ENCODE data around the gene ANO3. TPM values are rescaled to one million over a fixed set of nuclear protein-coding genes. Genes with fewer than 3 reads are reported as not detected.

The ANO3 gene
- total and polyA plus RNA-seq, 2 of the 4 experiments (the other 2 are of a cell fraction): 0.02 to 0.18 TPM

GRCh38 chr11:26297189-26297975 lies 34.5 kb upstream of the ANO3 start:
- dilution Hi-C loops (cut with HindIII; ENCODE audit: low sequenced_read_pairs, unreplicated experiment) (no loop called here), intact Hi-C loops (cut with micrococcal nuclease) (loop anchor here (1.0 to 2.0 kb wide), 4 partner anchors 254 to 861 kb away; no protein-coding TSS in a partner anchor), in situ Hi-C loops (cut with MboI; ENCODE audit: low sequenced_read_pairs) (loop anchor here (10.0 kb wide), 2 partner anchors 357 to 857 kb away; no protein-coding TSS in a partner anchor)
- H3K14ac ChIP-seq (replicated peaks; ENCODE audit: low read depth, low read length): no peak overlapping the region
- no peak overlapping the region for H3K9ac ChIP-seq (ENCODE audit: low read depth, low read length)
- H4K5ac ChIP-seq (ENCODE audit: low read depth, low read length): no peak overlapping the region
- no peaks in the 10 kb centered on the region for H3K4me1 ChIP-seq (ENCODE audit: control insufficient read depth, insufficient read depth, low read length)
- no peaks in the 10 kb centered on the region for H4K20me1 ChIP-seq (ENCODE audit: insufficient read depth, low read length)
- H3K4me3 ChIP-seq (ENCODE audit: insufficient read depth, low read depth, low read length): no peak overlapping the region
- no peaks in the 10 kb centered on the region for H3K9me3 ChIP-seq (ENCODE audit: control insufficient read depth, insufficient read depth, low read length)
- H2BK15ac ChIP-seq (ENCODE audit: low read depth, low read length): no peak overlapping the region
- H2BK20ac ChIP-seq (ENCODE audit: low read depth, low read length): no peak overlapping the region
- H2BK120ac ChIP-seq (ENCODE audit: low read depth, low read length): no peak overlapping the region
- CTCF ChIA-PET: interaction anchor here (0.6 to 1.5 kb wide), 12 partner anchors 11 to 1118 kb away, joined by 3 to 7 read pairs (median 3); no protein-coding TSS in a partner anchor
- H3K9me1 ChIP-seq (ENCODE audit: insufficient read depth, low read length): no peaks in the 10 kb centered on the region
- BruUV-seq (replicated peaks): no TSS peak
- POLR2A ChIA-PET (ENCODE audit: unreplicated experiment): no interaction called here
- no peaks in the 10 kb centered on the region for H3K36me3 ChIP-seq (ENCODE audit: control insufficient read depth, insufficient read depth, low read length)
- no peak overlapping the region for H3K56ac ChIP-seq (ENCODE audit: extremely low read depth, insufficient read depth, low read length)
- no peak overlapping the region for H2AK9ac ChIP-seq (replicated peaks; ENCODE audit: low read depth, low read length, poor library complexity)
- H4K91ac ChIP-seq (ENCODE audit: insufficient read depth, low read depth, low read length): no peak overlapping the region
- H3K27me3 ChIP-seq (ENCODE audit: control insufficient read depth, insufficient read depth, low read length): peaks cover 9% of the 10 kb centered on the region
- peak; percentile 75 for DNase-seq
- WGBS, 2 experiments (ENCODE audit: extremely low coverage in 2 of 2, insufficient read length in 1 of 2): 17% methylated on average over 1 of the region's 4 CpGs; no CpG with 5 or more reads in 1 of the 2 experiments
- H4K8ac ChIP-seq (ENCODE audit: low read depth in 2 of 2, low read length in 2 of 2): no peak overlapping the region
- no peak overlapping the region for H3K4me2 ChIP-seq (ENCODE audit: low read depth, low read length)
- no peak overlapping the region for H3K18ac ChIP-seq (ENCODE audit: low read depth, low read length)
- no peak overlapping the region for H2AK5ac ChIP-seq (ENCODE audit: low read depth, low read length)
- H2BK5ac ChIP-seq (ENCODE audit: low read depth, low read length, poor library complexity, severe bottlenecking): no peak overlapping the region
- H3K27ac ChIP-seq (ENCODE audit: insufficient read depth, low read length): no peak overlapping the region
- H2AFZ ChIP-seq (replicated peaks; ENCODE audit: low read length, poor library complexity): no peak overlapping the region
- no peaks in the 10 kb centered on the region for H3K79me1 ChIP-seq (ENCODE audit: low read depth in 1 of 2, low read length in 2 of 2)
- no peak overlapping the region for H3K23ac ChIP-seq (ENCODE audit: low read depth, low read length)
- no peak overlapping the region for H3K4ac ChIP-seq (ENCODE audit: low read depth, low read length)
- ATAC-seq (ENCODE audit: low read depth): peak; percentile 90
- TF ChIP-seq MAFK (IDR thresholded peaks at IDR 0.05; ENCODE audit: low read depth, low read length): no peak
- TF ChIP-seq RAD21 (IDR thresholded peaks at IDR 0.05; ENCODE audit: low read length): peak; percentile 63
- no peak for TF ChIP-seq MAZ (IDR thresholded peaks at IDR 0.05; ENCODE audit: borderline replicate concordance, low read depth, low read length)
- TF ChIP-seq FOS (IDR thresholded peaks at IDR 0.05; ENCODE audit: low read depth, low read length): no peak
- TF ChIP-seq NFE2L2 (IDR thresholded peaks at IDR 0.05; ENCODE audit: low read depth, low read length): no peak
- no peak for TF ChIP-seq RCOR1 (IDR thresholded peaks at IDR 0.05; ENCODE audit: insufficient replicate concordance, low read length)
- TF ChIP-seq CTCF (conservative IDR thresholded peaks at IDR 0.05; ENCODE audit: low read depth, low read length): peak; percentile 77
- TF ChIP-seq CEBPB (IDR thresholded peaks at IDR 0.05; ENCODE audit: low read depth, low read length): peak; percentile 70
- TF ChIP-seq SMC3 (IDR thresholded peaks at IDR 0.05; ENCODE audit: low read depth, low read length): peak; percentile 42; the same call in 1 of the 2 replicates
- TF ChIP-seq CHD1 (IDR thresholded peaks at IDR 0.05; ENCODE audit: low read depth, low read length): no peak
- no peak for TF ChIP-seq USF2 (IDR thresholded peaks at IDR 0.05; ENCODE audit: low read depth, low read length)
- no peak for TF ChIP-seq POLR2A (IDR thresholded peaks at IDR 0.05; ENCODE audit: low read depth, low read length)
- TF ChIP-seq BHLHE40 (IDR thresholded peaks at IDR 0.05; ENCODE audit: low read depth, low read length): no peak
- no peak for TF ChIP-seq ELK1 (IDR thresholded peaks at IDR 0.05; ENCODE audit: borderline replicate concordance, low read depth, low read length)
- TF ChIP-seq RFX5 (IDR thresholded peaks at IDR 0.05; ENCODE audit: low read depth, low read length): no peak
